NCI-H1048 (cell line): ENCODE measurements around the gene TUBGCP3.

Source experiments
- DNase-seq: peaks from one replicate; lab custom pipeline; 2025; lab: John Stamatoyannopoulos, UW

TUBGCP3 gene

DNA sequence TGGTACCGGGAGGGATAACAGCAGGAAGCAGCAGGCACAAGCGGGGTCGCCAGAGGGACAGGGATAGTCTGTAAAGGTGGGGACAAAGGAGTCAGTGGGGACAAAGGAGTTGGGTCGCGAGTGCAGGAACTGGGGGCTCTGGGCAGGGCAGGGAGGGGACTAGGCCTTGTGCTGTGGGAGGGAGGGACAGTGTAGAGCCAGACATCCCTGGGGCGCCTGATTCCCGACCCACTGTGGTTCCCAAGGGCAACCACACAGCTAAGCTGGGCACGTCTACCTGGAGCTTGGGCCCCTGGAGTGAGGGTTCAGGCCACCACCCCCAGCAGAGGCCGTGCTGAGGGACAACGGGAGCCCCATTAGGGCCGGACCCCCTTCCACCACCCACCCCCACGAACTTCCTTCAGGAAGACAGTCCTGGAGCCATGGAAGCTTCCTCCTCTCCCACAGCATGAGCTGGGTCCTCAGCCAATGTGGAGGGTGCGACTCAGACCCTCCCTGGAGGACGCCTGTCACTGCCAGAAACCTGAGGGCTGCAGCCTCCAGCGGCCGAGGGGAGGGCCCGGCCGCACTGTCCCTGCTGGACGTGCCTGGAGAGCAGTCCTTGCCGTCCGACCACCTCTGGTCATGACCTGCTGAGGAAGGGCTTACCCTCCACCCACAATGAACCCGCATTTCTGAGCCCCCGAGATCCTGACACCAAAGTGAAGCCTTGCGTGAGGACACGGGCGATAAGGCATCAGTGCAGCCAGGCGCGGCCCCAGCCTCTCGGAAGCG lies 133.9 kb downstream of the TUBGCP3 start:
- no peak for DNase-seq

DNA sequence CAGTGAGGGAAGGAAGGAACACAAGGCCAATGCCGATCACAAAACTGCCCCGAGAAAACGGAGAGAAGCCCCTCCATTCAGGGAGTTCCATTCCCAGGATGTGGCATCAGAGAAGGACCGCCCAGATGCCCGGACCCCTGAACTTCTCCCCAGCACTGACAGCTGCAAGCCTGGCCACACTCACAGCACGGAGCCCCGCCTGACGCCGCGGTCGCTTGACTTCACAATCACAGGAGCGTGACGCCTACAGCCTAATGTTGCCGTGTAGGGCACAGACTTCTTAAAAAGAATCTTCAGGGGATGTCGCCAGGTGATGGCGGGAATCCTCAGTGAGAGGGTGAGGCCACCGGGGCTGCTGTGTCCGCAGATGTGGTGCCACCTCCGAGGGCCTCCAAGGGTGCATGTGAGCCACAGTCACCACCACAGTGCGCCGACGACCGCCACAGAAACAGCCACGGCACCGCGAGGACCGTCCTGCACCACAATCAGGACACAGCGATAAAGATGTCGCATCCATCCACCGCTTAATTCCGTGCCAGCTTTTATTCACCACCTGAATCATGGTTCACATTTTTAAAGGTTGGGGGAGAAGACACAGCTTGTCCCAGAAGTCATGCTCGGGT lies 134.6 kb downstream of the TUBGCP3 start:
- DNase-seq = no peak

DNA sequence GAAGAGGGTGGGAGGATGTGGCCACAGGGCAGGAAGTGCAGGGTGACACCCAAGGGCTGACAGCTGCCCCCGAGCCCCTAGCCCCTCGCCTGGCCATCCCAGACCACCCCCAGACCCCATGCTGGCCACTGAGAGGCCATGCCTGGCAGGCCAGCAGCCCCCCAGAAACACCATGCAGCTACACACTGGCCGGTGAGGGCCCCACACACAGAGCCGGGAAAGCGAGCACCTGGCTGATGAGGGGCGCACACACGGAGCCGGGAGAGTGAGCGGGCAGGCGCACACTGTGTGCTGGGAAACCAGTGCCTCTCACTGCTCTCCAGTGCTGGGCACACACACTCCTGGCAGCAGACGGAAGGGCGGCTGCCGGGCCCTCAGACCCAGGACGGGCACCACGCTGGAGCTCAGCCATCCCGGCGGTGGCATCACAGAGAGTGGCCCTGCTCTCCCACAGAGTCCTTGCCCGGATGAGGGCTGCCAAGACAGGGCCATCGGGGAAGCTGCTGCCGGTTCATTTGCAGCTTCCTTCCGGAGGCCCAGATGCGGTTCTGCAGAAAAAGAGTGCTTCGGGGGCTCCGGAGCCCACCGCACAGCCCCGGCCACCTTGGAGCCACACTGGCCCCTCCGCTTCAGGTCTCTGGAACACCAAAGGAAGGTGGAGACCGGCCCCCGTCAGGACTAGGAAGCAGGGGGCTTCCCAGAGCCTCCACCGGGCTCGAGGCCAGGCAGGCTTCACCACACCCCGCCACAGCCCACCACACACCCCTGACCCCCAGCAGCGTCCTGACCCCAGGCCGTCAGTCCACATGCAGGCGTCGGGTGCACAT lies 135.4 kb downstream of the TUBGCP3 start:
- DNase-seq = no peak

DNA sequence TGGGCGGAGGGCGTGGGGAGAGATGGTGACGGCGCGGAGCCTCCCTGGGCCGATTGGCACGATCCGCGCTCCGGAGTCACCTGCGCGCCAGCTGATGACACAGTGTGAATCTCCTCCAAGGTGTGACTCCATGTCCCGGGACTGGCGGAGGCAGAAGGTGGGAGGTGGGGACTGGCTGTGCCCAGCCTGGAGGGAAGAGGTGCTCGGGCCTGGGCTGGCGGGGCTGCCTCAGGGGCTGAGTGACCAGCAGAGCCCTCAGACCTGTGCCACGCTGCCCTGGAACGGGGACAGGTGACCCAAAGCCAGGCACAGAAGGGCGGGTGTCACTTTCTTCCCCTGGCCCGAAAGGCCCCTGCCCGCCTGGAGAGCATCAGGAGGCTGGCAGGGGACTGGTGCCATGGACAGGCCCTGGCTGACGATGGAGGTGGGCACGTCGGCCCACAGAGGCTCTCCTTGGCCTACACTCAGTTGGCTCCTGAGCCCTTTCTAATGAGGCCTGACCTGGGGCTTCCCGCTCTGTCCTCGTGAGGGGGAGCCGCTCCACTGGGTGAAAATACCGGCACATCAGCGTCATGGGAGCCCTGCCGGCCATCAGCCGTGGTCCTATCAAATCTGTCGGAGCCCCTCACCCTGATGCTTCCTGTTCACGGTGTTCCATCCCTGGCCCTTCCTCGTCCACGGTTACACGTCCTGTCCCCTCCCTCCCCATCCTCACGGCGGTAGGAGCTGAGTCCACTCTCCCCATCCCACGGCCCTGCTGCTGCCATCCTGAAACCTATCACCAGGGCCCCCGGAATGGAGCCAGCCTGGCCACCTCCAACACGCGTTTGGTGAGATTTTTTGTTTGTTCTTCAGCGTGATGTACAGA lies 136.2 kb downstream of the TUBGCP3 start:
- no peak for DNase-seq

DNA sequence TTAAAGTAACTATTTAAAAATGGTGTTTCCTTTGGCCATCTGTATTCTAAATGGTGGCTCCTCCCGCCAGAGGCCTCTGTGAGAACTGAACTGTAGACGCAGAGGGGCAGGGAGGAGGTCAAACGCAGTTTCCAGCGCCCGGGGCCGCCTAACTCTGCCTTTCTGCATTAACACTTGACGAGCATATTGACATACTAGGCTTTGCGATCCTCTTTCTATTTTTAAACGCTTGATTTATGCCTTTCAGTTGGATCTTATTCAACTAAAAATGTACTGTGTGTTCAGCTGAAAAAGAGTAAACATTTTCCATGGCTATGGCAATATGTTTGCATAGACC lies 137.1 kb downstream of the TUBGCP3 start:
- no peak for DNase-seq

DNA sequence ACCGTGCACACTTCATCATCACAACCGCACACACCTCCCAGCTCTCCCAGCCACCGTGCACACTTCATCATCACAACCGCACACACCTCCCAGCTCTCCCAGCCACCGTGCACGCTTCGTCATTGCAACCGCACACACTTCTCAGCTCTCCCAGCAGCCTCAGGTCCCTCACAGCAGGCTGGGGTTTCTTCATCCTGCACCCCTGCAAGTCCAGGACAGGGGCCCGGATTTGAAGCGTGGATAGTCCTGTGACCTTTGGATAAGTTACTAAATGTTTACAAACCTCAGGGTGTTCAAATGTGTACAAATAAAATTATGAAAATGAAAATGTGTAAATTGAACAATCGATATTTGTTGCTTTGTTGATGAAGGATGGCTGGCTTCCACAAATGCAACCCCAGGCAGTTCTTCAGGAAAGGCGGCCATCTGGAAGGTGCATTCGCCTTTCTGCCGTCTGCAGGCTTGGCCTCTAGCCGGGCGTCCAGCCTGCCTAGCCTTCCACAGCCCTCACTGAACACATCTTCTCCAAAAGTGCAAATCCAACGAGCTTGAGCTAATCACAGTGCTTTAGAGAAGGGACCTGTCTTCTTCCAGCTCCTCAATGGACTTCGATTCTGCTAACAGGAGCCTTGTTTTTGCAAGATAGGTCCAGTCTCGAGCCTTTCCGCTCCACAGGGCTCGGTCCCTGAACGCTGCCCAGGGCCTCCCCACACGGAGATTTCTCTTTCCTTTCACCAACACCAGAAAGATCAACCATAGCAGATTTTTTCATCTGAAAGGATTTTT lies 137.6 kb downstream of the TUBGCP3 start:
- DNase-seq = no peak

DNA sequence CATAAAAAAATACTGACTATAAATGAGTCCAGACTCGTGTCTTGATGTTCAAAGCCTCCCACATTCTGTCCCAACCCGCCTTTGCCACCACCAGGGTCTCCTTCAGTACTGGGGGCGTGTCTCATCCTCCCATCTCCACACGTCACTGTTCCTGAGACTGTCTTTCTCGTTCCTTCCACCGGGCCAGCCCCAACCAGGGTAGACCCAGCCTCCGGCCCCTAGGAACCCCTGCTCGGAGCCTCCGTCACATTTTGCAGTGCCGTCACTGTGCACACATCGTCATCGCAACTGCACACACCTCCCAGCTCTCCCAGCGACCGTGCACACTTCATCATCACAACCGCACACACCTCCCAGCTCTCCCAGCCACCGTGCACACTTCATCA lies 138.4 kb downstream of the TUBGCP3 start:
- no peak for DNase-seq

DNA sequence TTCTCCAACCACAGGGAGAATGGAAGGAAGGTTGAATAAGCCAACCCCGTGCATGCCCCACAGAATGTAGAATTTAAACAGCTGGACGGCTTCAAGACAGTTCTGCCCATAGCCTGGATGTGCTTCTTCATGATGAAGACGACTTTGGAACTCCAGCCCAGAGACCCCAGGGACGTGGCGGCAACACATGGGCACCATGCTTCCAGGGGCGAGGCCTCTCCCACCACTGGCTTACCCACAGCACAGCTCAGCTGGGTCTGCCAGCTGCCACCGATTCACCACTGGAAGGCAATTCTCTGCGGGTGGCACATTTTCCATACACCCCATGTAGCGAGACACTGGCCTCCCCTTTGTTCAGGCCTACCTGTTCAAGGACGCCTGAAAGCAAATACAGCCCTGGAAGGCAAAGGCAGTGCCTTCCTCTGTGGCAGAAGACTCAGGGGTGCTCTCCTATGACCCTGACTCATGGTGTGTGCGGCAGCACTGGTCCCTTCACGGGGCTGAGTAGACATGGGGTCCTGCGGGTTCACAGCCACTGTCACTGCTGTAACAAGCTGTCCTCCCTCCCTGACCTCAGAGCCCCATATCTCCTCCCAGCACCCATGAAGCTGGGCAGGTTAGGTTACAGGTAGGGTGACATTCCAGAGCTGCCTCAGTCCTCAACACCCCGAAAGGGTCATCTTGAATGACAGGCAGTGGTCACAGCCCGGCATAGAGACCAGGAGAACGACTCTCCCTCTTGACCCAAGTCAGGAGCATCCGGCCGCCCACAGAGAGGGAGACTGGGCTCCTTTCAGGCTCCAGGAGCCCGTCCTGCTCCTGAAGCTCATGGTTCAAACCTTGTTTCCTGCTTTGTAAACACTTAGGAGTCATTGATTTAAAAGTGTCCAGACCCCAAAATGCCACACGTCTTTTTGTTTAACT lies 139.1 kb downstream of the TUBGCP3 start:
- no peak for DNase-seq

DNA sequence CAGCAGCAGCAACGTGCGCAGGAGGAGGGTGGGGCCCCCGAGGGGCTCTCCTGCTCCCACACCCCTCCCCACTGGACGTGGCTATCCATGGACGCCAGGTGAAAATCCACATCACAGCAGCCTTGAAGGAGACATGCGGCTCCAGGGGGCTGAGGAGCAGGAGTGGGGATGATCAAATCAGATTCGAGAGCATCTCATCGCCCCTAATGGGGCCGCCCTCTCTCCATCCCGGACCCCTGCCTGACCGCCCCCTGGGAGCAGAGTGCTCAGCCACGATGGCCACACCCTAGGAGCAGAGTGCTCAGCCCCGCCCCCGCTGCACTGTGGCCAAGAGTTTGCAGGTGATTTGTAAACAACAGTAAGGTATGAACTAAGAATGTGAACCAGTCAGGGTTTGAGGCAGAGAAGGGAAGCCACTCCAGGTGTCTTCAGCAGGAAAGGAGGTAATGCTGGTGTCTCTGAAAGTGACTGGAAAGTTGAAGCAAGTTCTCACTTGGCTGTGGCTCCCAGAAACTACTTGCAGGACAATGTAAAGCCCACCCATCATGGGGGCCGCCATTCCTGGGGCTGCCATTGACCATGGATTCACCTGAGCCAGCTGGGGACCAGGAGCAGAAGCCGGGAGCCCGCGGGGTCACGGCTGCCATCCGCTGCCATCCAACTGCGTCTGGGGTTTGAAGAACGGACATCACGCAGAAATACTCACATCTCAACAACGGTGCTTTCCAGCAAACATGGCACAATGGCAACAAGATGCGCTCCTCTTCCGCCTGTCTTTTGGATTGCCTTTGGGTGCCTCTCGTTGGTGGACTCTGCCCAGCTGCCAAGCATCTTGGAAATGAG lies 140.0 kb downstream of the TUBGCP3 start:
- DNase-seq = no peak

DNA sequence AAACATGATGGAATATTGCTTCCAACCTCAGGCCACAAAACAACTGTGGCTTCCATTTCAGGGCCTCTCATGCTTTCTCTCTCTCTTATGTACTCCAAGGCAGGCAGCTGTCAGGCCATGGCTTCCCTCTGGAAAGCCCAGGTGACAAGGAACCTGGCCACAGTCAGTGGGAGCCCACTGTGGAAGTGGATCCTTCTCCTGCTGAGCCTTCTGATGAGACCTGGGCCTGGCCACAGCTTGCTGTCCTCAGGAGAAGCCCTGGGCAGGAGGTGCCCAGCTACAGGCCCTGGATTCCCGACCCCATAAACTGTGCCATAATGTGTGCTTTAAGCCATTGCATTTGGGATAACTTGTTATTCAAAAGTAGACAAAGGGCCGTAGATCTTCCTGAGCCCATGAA lies 140.6 kb downstream of the TUBGCP3 start:
- no peak for DNase-seq

DNA sequence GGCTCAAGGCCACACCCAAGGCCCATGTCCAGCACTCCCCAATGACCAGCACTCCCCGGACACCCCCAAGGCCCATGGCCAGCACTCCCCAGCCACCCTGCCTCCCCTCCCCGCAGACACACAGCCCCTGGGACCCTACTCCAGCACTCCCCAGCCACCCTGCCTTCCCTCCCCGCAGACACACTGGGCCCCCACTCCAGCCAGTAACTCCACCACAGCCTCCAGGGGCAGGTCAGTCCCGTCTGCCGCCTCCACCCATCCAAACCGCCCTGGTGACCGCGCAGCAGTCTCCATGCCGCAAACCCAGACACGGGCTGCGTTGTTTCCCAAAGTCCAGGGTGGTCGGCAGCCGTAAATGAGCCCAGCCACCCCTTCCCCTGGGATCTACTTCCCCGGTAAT lies 141.1 kb downstream of the TUBGCP3 start:
- DNase-seq = no peak

DNA sequence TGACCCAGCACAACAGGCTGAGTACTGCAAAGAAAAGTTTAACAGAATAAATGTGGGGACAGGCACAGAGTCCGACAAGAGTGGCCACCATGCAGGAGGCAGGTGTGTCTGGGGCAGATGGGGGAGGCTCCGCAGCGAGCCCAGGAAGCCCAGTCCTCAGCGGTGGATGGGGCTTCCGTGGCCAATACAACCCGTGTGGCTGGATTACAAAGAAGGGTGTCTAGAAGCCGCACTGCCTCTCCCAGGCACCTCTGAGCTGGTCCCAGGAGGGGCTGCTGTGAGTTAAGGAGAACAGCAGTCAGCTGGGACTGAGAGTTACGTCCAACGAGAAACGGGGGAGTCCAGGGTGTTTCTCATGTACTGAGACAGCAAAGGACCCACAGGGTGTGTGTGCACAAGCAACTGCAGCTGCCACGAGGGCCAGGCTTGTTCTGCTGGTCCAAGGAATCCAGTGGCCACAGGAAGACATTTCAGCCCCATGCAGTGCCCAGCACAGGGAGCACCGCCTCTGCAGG lies 141.5 kb downstream of the TUBGCP3 start:
- no peak for DNase-seq

DNA sequence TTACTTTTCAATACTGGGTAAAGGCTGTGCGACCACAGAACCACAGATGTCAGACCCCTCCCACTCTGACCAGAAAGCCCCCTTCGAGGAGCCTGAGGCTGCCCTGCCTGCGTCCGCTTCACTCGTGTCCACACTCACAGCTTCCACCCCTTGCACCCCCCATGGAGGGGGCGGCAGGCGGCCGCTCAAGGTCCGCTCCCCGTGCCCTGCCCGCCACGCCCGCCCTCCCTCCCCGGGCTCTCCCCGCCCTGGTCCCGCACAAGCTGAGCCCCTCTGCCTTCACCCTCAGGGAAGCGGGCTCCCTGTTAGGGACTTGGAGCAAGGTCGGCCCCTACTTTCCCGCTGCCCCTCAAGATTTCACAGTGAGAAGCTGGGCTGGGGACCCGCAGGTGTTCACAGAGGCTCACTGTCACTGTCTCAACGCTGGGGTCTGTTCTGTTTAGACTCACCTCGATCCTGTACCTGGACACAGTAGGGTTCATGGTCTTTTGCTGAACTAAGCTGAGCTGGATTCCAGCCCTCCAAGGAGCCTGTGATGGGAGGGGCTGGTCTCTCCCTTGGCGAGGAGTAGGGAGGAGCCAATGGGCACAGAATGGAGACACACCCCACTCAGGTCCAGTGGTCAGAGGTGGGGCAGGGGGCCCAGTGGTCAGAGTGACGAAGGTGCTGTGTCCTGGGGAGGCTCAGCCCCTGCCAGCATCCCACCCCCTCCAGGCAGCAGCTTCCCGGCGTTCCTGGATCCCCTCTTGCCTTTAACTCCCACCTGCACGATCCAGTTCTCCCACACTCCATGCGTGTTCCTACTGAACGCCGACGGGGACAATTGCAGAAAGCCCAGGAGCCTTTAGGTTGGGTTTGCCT lies 142.3 kb downstream of the TUBGCP3 start:
- no peak for DNase-seq

DNA sequence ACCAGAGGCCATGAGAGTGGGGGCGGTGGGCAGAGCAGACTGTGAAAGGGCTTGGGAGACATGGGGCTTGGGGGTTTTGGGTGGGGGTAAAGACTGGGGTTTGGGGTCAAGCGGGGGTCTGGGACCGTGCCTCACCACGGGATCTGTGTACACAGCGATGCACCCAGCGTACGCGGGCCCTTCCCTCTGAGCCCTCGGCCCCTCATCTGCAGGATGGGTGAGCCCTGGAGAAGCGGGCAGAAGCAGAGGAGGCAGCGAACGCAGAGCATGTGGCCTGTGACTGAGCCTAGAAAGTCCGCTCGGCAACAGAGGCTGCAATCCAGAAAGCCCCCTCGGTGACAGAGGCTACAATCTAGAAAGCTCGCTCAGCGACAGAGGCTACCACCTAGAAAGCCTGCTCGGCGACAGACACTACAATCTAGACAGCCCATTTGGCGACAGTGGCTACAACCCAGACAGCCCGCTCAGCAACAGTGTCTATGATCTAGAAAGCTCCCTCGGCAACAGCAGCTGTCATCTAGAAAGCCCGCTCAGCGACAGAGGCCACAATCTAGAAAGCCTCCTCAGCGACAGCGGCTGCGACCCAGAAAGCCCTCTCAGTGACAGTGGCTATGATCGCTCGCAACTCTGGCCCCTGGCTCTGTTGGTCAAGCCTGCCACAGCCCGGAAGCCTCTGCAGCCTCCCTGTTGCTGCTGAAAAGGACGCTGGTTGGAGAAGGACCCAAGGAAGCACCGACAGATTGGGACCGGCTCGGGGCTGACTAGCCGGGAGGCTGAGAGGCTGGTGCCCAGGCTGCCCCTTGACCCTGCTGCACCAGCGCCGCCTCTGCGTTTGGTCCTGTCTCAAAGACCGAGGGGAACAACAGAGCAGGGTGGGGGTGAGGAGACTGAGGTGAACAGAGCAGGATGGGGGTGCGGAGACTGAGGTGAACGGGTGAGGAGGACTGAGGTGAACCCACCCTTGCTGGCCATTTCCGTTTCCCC lies 143.2 kb downstream of the TUBGCP3 start:
- DNase-seq = no peak

DNA sequence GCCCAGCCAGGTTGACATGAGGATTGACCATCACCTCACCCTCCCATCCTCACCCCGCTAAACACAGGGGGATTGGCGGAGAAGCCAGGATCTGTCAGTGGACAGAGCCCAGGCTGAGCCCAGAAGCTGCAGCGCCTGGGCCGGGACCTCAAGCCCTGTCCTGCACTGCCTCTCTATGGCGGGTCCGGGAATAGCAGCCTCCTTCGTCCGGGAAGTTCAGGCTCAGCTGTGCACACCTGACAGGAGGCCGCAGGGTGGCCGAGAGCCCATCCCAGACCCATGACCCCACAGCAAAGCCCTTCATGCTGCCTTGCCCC lies 144.0 kb downstream of the TUBGCP3 start:
- peak; percentile 6 for DNase-seq

DNA sequence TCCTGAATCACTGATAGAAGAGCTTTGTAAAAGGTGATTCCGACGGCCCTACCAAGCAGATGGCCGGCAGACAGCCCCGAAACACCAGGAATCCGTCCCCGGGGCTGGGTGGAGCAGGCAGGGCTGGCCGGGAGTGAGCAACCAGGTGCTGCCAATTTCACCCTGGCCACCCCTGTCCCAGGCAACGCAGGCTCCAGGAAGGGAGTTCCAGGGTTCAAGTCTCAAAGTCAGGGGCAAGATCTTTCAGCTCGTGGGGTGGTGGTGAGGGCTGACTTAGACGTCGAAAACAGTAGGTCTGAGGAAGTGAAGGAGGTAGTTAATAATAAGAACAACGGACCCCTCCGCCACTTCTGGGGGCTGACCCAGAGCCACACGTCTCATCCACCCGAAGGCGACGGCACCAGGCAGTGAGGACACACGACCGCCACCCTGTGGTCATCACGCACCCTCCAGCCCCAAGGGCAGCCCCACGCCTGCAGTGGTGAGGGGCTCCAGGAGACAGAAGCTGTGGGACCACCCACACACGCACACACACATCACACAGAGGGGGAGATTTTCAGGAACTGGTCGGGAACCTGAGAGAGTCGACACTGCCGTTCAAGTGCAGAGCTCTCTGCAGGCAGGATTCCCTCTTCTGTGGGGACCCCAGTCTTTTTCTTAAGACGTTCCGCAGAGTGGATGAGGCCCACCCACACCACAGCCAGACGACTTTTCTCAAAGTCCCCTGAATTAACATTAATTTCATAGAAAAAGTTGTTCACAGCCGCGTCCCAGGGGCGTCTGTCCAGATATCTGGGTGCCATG lies 144.6 kb downstream of the TUBGCP3 start:
- DNase-seq = no peak
